HEK293 (cell line): Measurements from ENCODE around the gene NLE1.

Experiments used
- BCL11B ChIP-seq: fragments of 450-650 bp; formaldehyde crosslinking; IDR thresholded peaks from 2 replicates; pipeline ENCODE4 v1.5.1; 2016; ENCODE audit warnings: low read depth, missing biosample characterization, missing genetic modification characterization
- EGR2 ChIP-seq: fragments of 450-650 bp; formaldehyde crosslinking; IDR thresholded peaks from 2 replicates; pipeline ENCODE4 v1.5.1; 2016; ENCODE audit warnings: low read depth, missing biosample characterization, missing genetic modification characterization
- HOXD13 ChIP-seq: sonication (generic); formaldehyde crosslinking; IDR thresholded peaks from 2 replicates; pipeline ENCODE4 v1.8.0; 2022; ENCODE audit warnings: missing genetic modification reagents, borderline replicate concordance
- PRDM2 ChIP-seq: fragments of 450-650 bp; formaldehyde crosslinking; IDR thresholded peaks from 2 replicates; pipeline ENCODE4 v1.5.1; 2016; ENCODE audit warnings: missing biosample characterization, missing genetic modification characterization, borderline replicate concordance
- REST ChIP-seq: fragments of 450-650 bp; formaldehyde crosslinking; IDR thresholded peaks from 2 replicates; pipeline ENCODE4 v1.5.1; 2016; ENCODE audit warnings: missing biosample characterization, missing genetic modification characterization
- ZBTB10 ChIP-seq: fragments of 450-650 bp; formaldehyde crosslinking; IDR thresholded peaks from 2 replicates; pipeline ENCODE4 v1.5.1; 2016; ENCODE audit warnings: missing biosample characterization, missing genetic modification characterization
- ZBTB11 ChIP-seq: fragments of 450-650 bp; formaldehyde crosslinking; conservative IDR thresholded peaks from 2 replicates; pipeline ENCODE4 v1.5.1; 2016; ENCODE audit warnings: low read depth, missing biosample characterization, missing genetic modification characterization
- ZBTB17 ChIP-seq: fragments of 450-650 bp; formaldehyde crosslinking; IDR thresholded peaks from 2 replicates; pipeline ENCODE4 v1.5.1; 2016; ENCODE audit warnings: missing biosample characterization, missing genetic modification characterization
- ZNF16 ChIP-seq: fragments of 450-650 bp; formaldehyde crosslinking; IDR thresholded peaks from 2 replicates; pipeline ENCODE4 v1.5.1; 2016; ENCODE audit warnings: low read depth, missing biosample characterization, missing genetic modification characterization
- ZNF366 ChIP-seq: fragments of 450-650 bp; formaldehyde crosslinking; conservative IDR thresholded peaks from 2 replicates; pipeline ENCODE4 v1.5.1; 2016; ENCODE audit warnings: missing biosample characterization, missing genetic modification characterization
- ZNF37A ChIP-seq: fragments of 450-650 bp; IDR thresholded peaks from 2 replicates; pipeline ENCODE4 v1.5.1; 2018; ENCODE audit warnings: missing biosample characterization, missing genetic modification characterization
- ZNF426 ChIP-seq: fragments of 450-650 bp; formaldehyde crosslinking; IDR thresholded peaks from 2 replicates; pipeline ENCODE4 v1.5.1; 2017; ENCODE audit warnings: missing biosample characterization, missing genetic modification characterization, mild to moderate bottlenecking, inconsistent platforms, moderate library complexity
- ZNF473 ChIP-seq: fragments of 450-650 bp; formaldehyde crosslinking; IDR thresholded peaks from 2 replicates; pipeline ENCODE4 v1.5.1; 2017; ENCODE audit warnings: missing biosample characterization, missing genetic modification characterization
- ZNF561 ChIP-seq: fragments of 450-650 bp; IDR thresholded peaks from 2 replicates; pipeline ENCODE4 v1.5.1; 2018; ENCODE audit warnings: missing biosample characterization, missing genetic modification characterization, borderline replicate concordance
- ZNF580 ChIP-seq: fragments of 450-650 bp; formaldehyde crosslinking; IDR thresholded peaks from 2 replicates; pipeline ENCODE4 v1.5.1; 2016; ENCODE audit warnings: missing biosample characterization, missing genetic modification characterization
- ZNF623 ChIP-seq: fragments of 450-650 bp; formaldehyde crosslinking; IDR thresholded peaks from 2 replicates; pipeline ENCODE4 v1.5.1; 2016; ENCODE audit warnings: missing biosample characterization, missing genetic modification characterization
- ZNF660 ChIP-seq: fragments of 450-650 bp; IDR thresholded peaks from 2 replicates; pipeline ENCODE4 v1.5.1; 2018; ENCODE audit warnings: missing biosample characterization, mild to moderate bottlenecking, missing genetic modification characterization
- ZNF768 ChIP-seq: fragments of 450-650 bp; formaldehyde crosslinking; IDR thresholded peaks from 2 replicates; pipeline ENCODE4 v1.5.1; 2018; ENCODE audit warnings: missing biosample characterization, mild to moderate bottlenecking, missing genetic modification characterization
- ZSCAN16 ChIP-seq: fragments of 450-650 bp; formaldehyde crosslinking; IDR thresholded peaks from 2 replicates; pipeline ENCODE4 v1.5.1; 2016; ENCODE audit warnings: missing biosample characterization, missing genetic modification characterization
- ZSCAN18 ChIP-seq: fragments of 450-650 bp; formaldehyde crosslinking; IDR thresholded peaks from 2 replicates; pipeline ENCODE4 v1.5.1; 2016; ENCODE audit warnings: missing biosample characterization, missing genetic modification characterization

NLE1 gene

GRCh38 chr17:35141681-35142466 is at the start of gene NLE1 (continued):
- TF ChIP-seq ZBTB11 (peak; percentile 19), HOXD13 (CRISPR knock-in tag) (0 out of 2 replicates have a peak, but pooled peaks have one; percentile 28), ZNF366 (tag by site-specific recombination) (0 out of 2 replicates have a peak, but pooled peaks have one; percentile 11), ZNF580 (tag by site-specific recombination) (no peak), ZNF768 (tag by site-specific recombination) (no peak; the same call in 1 of the 2 replicates), EGR2 (tag by site-specific recombination) (peak; percentile 88), ZNF623 (tag by site-specific recombination) (peak; percentile 10; the same call in 1 of the 2 replicates), REST (tag by site-specific recombination) (0 out of 2 replicates have a peak, but pooled peaks have one; percentile 28), ZNF473 (no peak), ZSCAN18 (no peak), ZSCAN16 (tag by site-specific recombination) (no peak), ZBTB17 (peak; percentile 70), ZNF660 (tag by site-specific recombination) (peak; percentile 94), ZNF561 (tag by site-specific recombination) (peak; percentile 49; the same call in 1 of the 2 replicates), ZNF16 (tag by site-specific recombination) (no peak), PRDM2 (tag by site-specific recombination) (no peak), ZNF426 (tag by site-specific recombination) (no peak), ZNF37A (no peak), BCL11B (tag by site-specific recombination) (no peak), ZBTB10 (peak; percentile 91)
